Measurements from ENCODE around the gene RUNX2.

RUNX2 gene

DNA sequence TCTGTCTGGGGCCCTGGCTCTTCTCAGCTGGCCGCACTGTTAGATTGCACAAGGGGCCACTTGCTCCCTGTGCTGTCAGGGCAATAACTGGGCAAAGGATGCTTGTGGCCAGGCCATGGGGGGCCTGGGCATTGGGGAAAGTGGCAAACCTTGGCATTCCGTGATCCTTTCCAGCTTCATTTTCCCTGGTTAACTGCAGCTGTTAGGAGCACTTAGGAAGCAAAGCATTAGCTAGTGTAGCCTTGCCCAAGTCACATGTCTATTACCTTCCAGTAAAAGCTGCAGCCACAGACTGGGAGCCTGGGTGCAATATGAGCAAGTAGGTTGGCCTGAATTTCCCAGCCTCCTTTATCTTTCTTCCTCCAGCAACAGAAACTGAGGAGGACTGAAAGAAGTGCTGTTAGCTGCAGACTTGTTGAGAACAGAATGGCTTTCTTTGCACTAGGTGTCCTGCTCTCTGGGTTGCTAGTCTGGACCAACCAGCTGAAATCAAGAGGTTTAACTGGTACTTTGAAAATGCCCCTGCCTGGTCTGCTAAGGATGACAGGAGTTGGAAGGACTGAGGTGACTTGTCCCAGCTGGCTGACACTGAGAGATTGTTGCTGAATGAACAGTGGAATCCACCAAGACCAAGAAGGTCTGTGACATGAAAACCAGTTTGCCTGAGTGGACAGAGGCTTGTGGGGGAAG, 361.9 kb downstream of the RUNX2 start:
- DNase-seq: no peak

DNA sequence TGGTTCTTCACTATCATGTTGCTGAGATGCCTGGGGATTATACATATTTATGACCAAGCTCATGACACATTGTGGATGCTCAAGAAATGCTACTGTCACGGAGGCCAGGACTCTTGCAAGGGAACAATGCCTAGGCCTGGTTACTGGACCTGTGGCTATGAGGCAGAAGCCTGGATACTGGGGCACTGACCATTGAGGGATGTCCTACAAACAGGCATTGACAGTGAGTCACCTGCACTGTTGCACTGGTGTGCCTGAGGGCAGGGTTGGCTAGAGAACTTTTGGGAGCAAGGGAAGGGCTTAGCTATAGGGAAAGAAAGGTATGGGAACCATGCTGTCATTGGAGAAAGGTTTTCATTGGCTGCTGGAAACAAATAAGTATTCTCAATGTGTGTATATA, 362.7 kb downstream of the RUNX2 start:
- no peak for DNase-seq

- DNase-seq: no peak
These were observed 363.3 kb downstream of the RUNX2 start for GRCh38 chr6:45691426-45691825.

GRCh38 chr6:45692021-45692420, 363.9 kb downstream of the RUNX2 start:
- no peak for DNase-seq

GRCh38 chr6:45696738-45697137, 368.6 kb downstream of the RUNX2 start:
- DNase-seq: no peak

DNA sequence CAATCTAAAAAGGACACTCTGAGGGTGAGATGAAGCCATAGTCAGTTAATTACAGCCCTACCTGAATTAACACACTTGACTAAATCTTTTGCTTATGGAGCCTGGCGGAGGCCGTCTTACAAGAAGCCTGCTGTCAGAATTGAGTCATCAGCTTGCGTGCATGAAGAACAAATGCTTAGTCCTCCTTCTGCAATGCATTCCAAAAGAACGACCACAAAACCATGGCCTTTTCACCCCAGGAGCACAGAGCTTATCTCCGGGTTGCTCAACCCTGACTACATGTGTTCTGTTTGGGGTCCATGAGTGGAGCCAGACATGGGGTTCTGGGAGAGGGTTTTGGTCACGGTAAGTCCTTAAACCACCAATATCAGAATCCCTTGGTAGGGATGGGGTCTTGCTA, 369.5 kb downstream of the RUNX2 start:
- no peak for DNase-seq

- DNase-seq: no peak
These were observed 369.9 kb downstream of the RUNX2 start for GRCh38 chr6:45698046-45698445.

- no peak for DNase-seq
These were observed 371.5 kb downstream of the RUNX2 start for GRCh38 chr6:45699663-45700062.

DNA sequence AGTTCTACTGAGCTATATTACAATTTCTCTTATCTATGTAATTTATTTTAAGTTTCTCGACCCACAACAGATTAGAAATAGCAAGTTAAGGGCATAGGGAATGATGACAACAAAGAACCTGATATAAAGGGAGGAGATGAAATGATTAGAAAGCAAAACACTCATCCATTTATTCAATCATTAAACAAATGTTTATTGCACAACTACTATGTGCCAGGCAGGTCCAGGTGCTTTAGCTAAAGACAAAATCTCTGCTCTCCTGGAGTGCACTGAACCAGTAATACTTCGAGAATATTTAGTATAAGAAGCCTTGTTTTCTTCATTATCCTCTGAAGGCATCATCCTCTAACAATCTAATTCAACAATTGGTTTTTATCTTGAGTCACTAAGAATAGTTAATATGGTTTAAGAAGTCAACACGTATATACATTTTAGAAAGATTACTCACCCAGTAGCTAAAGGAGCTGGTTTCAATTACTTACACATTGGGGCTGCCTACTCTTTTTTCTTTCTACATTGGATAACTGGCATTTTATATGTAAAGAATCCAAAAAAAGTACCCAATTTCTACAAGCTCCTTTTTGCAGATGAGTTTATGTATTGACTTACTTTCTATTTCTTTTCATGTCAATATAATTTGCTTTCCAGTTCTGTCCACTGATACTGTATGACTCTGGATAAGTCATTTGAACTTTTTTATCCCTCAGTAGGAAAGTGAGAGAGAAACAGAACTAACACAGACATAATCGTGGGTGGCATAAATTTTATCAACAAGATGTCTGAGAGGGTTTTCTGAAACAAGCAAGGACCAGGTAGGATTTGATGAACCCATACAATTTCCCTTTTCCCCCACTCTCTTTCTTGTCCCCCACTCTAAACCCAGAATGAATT, 375.0 kb downstream of the RUNX2 start:
- no peak for DNase-seq

DNA sequence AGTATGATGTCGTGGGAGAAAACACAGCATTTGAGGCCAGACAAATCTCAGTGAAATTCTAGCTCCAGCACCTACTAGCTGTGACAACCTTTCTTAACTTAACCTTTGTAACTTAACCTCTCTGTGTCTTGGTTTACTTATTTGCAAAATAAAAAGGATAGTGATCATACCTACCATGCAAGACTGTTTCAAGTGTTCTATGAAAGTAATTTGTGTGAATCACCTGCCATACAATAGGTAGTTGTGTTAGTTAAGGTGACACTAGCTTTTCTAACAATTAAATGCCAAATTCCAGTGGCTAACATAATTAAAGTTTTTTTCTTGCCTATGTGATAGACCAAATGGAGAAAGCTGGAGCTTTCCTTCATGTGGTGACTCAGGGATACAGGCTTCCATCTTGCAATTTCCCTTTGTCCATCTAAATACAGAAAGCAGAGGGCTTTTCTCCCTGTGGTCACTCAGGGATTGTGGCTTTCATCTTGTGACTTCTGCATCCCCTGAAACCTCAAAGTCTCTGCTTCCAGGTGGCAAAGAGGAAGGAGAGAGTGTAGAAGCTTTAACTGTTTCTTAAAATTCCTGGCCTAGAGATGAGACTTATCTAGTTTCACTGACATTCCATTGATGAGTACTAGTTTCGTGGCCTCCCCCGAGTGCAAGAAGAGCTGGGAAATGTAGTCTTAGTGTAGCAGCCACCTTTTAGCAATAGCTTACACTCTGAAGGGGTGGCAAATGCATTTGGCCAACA, 376.1 kb downstream of the RUNX2 start:
- no peak for DNase-seq

DNA sequence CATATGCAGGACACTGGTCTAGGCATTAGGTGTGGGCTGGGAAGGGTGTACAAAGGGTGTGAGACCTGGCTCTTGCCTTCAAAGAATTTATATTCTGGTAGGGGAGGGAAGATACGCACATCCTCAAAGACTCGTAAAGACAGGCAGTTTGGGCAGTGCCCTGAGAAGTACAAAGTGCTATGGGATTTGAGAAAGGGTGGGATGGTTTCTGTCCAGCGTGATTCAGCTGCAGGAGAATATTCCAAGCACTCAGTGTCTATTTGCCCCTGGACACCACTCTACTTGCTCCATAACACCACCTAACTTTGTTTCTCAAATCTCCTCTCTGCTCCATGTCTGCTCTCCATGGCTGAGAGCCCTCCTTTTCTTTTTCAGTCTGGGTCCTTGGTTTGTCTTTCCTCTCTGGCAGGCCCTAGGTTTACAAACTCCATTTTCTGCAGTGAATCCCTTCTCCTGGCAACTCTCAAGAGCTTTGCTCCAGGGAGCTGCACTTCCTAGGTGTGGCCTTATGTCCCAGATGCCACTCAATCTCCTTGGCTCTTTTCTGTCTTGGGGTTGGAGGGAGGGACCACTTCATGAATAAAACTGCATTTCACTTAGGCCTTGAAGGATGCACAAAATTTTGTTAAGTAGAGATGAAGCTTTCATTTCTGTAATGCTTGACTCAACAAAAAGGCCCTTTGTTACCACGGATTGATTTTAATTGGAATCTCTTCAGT, 377.2 kb downstream of the RUNX2 start:
- DNase-seq: no peak

- no peak for DNase-seq
These were observed 378.2 kb downstream of the RUNX2 start for GRCh38 chr6:45706319-45706718.

DNA sequence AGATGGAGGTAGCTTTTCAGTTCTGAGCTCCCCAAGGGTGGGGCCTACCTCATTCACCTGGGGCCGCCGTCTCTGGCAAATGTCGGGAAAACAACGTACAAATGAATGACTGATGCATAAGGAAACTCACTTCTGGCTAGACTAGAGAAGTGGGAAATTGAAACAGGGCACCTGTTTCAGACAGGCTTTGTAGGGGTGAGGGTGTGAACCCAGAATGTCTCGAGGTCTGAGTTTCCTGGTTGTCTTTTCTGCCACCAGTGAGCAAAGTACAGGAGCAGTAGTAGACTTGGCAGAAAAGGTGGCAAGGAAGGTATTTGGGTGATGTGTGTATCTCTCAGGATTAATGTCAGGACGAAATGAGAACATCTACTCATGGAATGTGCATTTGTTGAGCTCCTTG, 379.0 kb downstream of the RUNX2 start:
- DNase-seq: no peak

GRCh38 chr6:45709781-45710220, 381.7 kb downstream of the RUNX2 start:
- no peak for DNase-seq

GRCh38 chr6:45710304-45710821, 382.2 kb downstream of the RUNX2 start:
- DNase-seq: no peak

DNA sequence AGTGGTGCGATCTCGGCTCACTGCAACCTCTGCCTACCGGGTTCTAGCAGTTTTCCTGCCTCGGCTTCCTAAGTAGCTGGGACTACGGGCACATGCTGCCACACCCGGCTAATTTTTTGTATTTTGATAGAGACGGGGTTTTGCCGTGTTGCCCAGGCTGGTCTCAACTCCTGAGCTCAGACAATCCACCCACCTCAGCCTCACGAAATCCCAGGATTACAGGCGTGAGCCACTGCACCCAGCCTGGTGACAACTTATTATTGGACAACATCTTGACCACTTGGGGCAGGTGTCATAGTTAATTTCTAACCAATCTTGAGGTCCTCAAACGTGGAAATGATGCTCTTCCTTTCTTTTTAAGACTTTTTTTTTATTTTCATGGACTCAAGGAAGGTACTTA, 383.9 kb downstream of the RUNX2 start:
- no peak for DNase-seq

- DNase-seq: no peak
These were observed 384.7 kb downstream of the RUNX2 start for GRCh38 chr6:45712786-45713185.

Measured in midbrain (tissue), 1 donor.